ENCODE measurements around the gene CACNA1A.
"Not testable (repeated sequence)": the region's sequence is repeated elsewhere in the genome, so short reads cannot be mapped to it uniquely, and the experiment has no call there.

CACNA1A gene

DNA sequence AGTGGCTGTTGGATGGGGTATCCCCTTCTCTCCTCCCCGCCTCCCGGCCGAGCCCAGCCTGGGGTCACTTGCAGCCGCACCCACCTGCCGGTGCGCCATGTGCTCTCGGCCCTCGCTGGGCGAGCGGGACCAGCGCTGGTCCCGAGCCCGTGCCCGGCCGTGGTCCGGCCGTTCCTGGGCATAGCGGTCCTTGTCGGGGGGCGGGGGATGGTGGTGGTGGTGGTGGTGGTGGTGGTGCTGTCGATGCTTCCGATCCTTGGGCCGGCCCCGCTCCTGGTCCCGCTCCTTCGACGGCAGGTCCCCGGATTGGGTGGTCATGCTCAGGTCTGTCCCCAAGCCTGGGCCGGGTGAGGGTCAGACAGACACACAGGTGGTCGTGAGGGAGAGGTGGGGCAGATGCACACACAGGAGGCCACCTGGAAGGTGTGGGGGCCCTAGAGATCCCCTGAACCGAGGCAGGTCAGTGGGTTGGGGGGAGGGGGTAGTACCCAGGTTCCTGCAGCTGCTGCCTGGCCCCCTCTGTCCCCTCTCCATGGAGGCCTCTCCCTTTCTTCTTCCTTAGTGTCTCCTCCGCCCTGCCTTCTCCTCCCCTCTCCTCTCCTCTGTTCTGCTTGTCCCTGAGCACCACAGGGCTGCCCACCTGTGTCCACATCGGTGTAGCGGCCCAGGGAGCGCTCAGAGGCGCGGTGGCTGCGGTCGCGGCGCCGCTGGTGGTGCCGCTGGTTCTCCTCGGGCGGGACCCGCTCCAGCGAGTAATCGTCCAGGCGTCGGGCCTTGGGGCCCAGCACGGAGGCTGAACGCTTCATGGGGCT lies 297.4 kb downstream of the CACNA1A start:
- DNase-seq (ENCODE audit: extremely low spot score): no peak
- ChIA-PET CTCF (no interaction called here), POLR2A (interaction anchor here (1.2 to 1.3 kb wide), 2 partner anchors 29 to 56 kb away, joined by 3 read pairs; no protein-coding TSS in a partner anchor)
- TF ChIP-seq ELF4 (IDR thresholded peaks at IDR 0.05) (no peak), TARDBP (IDR thresholded peaks at IDR 0.05) (no peak), ZNF384 (IDR thresholded peaks at IDR 0.05) (no peak), SUZ12 (IDR thresholded peaks at IDR 0.05) (no peak), FOXA1 (IDR thresholded peaks at IDR 0.05) (no peak), HDGF (IDR thresholded peaks at IDR 0.05; ENCODE audit: borderline replicate concordance) (no peak), FOXM1 (IDR thresholded peaks at IDR 0.05; ENCODE audit: borderline replicate concordance) (no peak), CTBP1 (IDR thresholded peaks at IDR 0.05; ENCODE audit: borderline replicate concordance) (no peak), LEF1 (IDR thresholded peaks at IDR 0.05; ENCODE audit: borderline replicate concordance) (no peak), SP1 (IDR thresholded peaks at IDR 0.05) (no peak), FOXK2 (IDR thresholded peaks at IDR 0.05) (no peak), NFRKB (IDR thresholded peaks at IDR 0.05) (no peak), BHLHE40 (IDR thresholded peaks at IDR 0.05; ENCODE audit: borderline replicate concordance) (no peak), L3MBTL2 (conservative IDR thresholded peaks at IDR 0.05) (no peak), ARNT (IDR thresholded peaks at IDR 0.05) (no peak)
- TF ChIP-seq, protein P1, sequence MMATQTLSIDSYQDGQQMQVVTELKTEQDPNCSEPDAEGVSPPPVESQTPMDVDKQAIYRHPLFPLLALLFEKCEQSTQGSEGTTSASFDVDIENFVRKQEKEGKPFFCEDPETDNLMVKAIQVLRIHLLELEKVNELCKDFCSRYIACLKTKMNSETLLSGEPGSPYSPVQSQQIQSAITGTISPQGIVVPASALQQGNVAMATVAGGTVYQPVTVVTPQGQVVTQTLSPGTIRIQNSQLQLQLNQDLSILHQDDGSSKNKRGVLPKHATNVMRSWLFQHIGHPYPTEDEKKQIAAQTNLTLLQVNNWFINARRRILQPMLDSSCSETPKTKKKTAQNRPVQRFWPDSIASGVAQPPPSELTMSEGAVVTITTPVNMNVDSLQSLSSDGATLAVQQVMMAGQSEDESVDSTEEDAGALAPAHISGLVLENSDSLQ (IDR thresholded peaks at IDR 0.05): no peak

DNA sequence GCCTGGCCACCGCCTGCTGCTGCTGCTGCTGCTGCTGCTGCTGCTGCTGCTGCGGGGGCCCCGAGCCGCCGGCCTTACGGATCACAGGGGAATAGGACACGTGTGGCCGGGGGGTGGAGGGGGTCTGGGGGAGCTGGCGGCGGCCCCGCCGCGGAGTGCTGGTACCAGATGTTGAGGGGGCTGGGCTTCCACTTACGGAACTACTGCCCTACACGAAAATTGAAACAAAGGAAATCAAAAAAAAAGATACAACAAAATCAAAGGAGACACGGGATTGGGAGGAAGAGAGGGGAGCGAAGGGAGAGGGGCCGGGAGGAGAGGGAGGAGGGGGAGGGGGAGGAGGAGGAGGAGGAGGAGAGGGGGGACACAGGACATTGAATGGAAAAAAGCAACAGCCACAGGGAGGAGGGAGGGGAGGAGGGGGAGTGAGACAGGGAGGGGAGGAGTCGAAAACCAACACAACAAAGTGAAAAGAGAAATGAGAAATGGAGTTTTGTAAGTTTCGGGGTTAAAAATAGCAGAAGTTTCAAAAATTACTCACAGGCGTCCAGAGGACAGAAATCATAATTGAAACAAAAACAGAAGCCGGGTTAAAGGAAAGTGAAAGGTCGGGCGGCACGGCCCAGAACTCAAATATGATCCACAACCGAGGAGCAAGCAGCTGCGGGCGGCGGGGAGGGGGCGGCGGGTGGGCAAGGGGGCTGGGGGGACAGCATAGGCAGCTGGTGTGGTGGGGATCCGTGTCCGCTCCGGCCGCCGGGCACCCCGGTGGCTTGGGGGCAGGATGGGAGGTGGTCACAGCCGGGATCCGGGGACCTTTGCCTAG lies 298.2 kb downstream of the CACNA1A start:
- TF ChIP-seq FOXK2 (IDR thresholded peaks at IDR 0.05) (no peak), HDGF (IDR thresholded peaks at IDR 0.05; ENCODE audit: borderline replicate concordance) (no peak), L3MBTL2 (conservative IDR thresholded peaks at IDR 0.05) (no peak), CTBP1 (IDR thresholded peaks at IDR 0.05; ENCODE audit: borderline replicate concordance) (no peak), TARDBP (IDR thresholded peaks at IDR 0.05) (no peak), SP1 (IDR thresholded peaks at IDR 0.05) (no peak)
- ChIA-PET CTCF (no interaction called here), POLR2A (no interaction called here)
- no peak for DNase-seq (ENCODE audit: extremely low spot score)

DNA sequence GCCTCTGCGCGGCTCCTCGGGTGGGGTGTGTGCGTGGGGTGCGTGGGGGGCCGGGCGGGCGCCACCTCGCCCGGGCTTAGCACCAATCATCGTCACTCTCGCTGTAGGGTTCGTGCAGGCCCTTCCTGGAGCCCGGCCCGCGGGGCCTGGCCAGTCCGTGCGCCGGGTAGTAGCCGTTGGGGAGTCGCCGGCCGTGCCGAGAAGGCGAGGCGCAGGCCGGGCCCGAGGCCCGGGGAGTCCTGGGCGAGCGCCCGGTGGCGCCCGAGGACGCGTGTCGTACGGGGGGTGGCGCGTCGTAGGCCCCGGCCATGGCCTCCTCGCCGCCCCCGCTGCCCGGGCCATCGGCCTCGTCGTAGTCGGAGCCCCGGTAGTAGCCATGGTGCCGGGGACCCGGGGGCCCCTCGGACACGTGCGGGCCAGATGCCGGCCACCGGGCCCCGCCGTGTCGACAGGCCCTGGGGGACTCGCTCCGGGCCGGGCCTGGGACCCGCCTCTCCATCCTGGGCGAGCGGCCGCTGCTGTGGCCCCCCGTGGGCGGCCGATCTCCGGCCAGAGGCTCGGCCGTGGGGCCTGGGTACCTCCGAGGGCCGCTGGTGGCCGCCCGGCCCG lies 298.9 kb downstream of the CACNA1A start:
- ChIA-PET CTCF (no interaction called here), POLR2A (interaction anchor here (1.1 kb wide), 1 partner anchor 55 kb away, joined by 5 read pairs; no protein-coding TSS in a partner anchor)
- no peak for TF ChIP-seq ARNT (IDR thresholded peaks at IDR 0.05)
- no peak for TF ChIP-seq FOXK2 (IDR thresholded peaks at IDR 0.05)
- TF ChIP-seq SUZ12 (IDR thresholded peaks at IDR 0.05): no peak
- TF ChIP-seq L3MBTL2 (conservative IDR thresholded peaks at IDR 0.05): no peak
- TF ChIP-seq CTBP1 (IDR thresholded peaks at IDR 0.05; ENCODE audit: borderline replicate concordance): no peak
- no peak for TF ChIP-seq NFRKB (IDR thresholded peaks at IDR 0.05)
- TF ChIP-seq SP1 (IDR thresholded peaks at IDR 0.05): no peak
- TF ChIP-seq FOXA1 (IDR thresholded peaks at IDR 0.05): no peak
- no peak for TF ChIP-seq BHLHE40 (IDR thresholded peaks at IDR 0.05; ENCODE audit: borderline replicate concordance)
- no peak for TF ChIP-seq ELF4 (IDR thresholded peaks at IDR 0.05)
- no peak for TF ChIP-seq HDGF (IDR thresholded peaks at IDR 0.05; ENCODE audit: borderline replicate concordance)
- no peak for TF ChIP-seq TARDBP (IDR thresholded peaks at IDR 0.05)
- TF ChIP-seq ZNF384 (IDR thresholded peaks at IDR 0.05): no peak
- no peak for TF ChIP-seq LEF1 (IDR thresholded peaks at IDR 0.05; ENCODE audit: borderline replicate concordance)
- TF ChIP-seq FOXM1 (IDR thresholded peaks at IDR 0.05; ENCODE audit: borderline replicate concordance): no peak
- TF ChIP-seq, protein P1 (IDR thresholded peaks at IDR 0.05): no peak
- no peak for DNase-seq (ENCODE audit: extremely low spot score)

DNA sequence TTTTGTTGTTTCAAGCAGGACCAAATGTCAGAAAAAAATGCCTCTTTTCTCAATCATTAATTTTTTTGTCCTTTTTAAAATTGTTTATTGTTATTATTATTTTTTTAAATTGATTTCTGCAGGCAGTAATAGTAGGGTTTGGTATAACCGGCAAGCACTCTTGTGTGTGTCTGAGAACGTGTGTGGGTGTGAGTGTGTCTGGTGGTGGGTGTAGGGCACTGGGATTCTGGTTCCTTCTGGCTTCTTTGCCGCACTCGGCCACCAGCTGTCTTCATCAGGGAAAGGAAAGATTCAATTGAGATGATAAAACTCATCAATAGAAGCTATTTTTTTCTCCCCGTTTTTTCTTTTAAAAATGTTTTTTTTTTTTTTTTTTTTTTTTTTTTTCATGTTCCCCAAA lies 299.7 kb downstream of the CACNA1A start:
- TF ChIP-seq ELF4 (IDR thresholded peaks at IDR 0.05) (no peak), ZNF384 (IDR thresholded peaks at IDR 0.05) (no peak), L3MBTL2 (conservative IDR thresholded peaks at IDR 0.05) (no peak), BHLHE40 (IDR thresholded peaks at IDR 0.05; ENCODE audit: borderline replicate concordance) (no peak), CTBP1 (IDR thresholded peaks at IDR 0.05; ENCODE audit: borderline replicate concordance) (no peak), SP1 (IDR thresholded peaks at IDR 0.05) (no peak), FOXM1 (IDR thresholded peaks at IDR 0.05; ENCODE audit: borderline replicate concordance) (no peak), HDGF (IDR thresholded peaks at IDR 0.05; ENCODE audit: borderline replicate concordance) (no peak), FOXK2 (IDR thresholded peaks at IDR 0.05) (no peak), LEF1 (IDR thresholded peaks at IDR 0.05; ENCODE audit: borderline replicate concordance) (no peak), TARDBP (IDR thresholded peaks at IDR 0.05) (no peak)
- TF ChIP-seq, protein P1 (IDR thresholded peaks at IDR 0.05): no peak
- DNase-seq (ENCODE audit: extremely low spot score): no peak
- ChIA-PET POLR2A (interaction anchor here (1.1 kb wide), 1 partner anchor 54 kb away, joined by 5 read pairs; no protein-coding TSS in a partner anchor), CTCF (no interaction called here)

DNA sequence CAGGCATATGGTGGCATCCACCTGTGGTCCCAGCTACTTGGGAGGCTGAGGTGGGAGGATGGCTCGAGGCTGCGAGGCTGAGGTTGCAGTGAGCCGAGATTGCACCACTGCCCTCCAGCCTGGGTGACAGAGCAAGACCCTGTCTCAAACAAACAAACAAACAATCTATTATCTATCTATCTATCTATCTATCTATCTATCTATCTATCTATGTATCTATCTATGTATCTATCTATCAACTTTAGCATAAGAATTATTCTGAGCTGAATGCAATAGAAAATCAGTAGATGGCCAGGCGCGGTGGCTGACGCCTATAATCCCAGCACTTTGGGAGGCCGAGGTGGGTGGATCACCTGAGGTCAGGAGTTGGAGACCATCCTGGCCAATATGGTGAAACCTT lies 304.2 kb downstream of the CACNA1A start:
- not testable (repeated sequence) for DNase-seq (ENCODE audit: extremely low spot score)
- ChIA-PET CTCF (interaction anchor here (1.1 kb wide), 1 partner anchor 12 kb away, joined by 8 read pairs; no protein-coding TSS in a partner anchor), POLR2A (interaction anchor here (1.1 kb wide), 1 partner anchor 49 kb away, joined by 4 read pairs; no protein-coding TSS in a partner anchor)
